COLO829 (cell line): Measurements from ENCODE around the gene AGFG2.

Experiments
- DNase-seq: peaks from one replicate; pipeline ENCODE4 v3.0.0; 2012; ENCODE audit warnings: low spot score

Gene AGFG2

DNA sequence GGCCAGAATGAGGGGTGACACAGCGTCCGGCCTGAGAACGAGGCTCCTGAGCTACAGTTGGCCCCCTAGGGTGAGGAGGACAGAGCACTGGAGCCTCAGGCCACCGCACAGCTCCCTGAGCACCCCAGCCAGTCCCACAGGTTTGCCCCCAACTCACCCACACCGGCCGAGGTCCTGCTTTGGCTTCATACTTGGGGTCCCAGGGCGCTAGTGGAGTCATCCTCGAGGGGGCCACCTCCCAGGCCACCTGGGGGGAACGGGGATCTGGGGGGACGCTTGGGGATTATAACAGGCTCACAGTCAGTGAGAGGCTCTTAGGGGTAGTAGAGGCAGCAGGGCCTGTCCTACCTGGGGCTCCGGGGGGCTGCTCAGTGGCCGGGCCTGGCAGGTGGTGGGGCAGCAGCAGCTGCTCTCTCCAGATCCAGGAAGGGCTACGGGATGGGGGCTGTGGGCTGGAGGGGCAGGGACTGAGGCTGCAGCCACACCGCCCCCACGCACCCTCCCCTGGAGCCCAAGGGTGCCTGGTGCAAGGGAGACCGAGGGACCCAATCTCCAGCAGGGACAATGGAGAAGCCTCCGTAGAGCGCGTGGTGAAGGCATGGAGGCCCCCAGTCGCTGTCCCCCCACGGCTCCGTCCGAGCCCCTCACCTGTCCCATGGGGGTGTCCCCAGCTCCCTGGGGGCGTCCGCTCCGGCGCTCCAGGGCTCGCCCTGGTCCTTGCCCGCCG is 34.1 kb downstream of the AGFG2 start:
- no peak for DNase-seq

GRCh38 chr7:100573691-100574361 is 34.8 kb downstream of the AGFG2 start, which contains the start of gene SAP25:
Gene SAP25, minus strand, starts transcription at chr7:100573900. Its CDS starts 158 bp downstream, at chr7:100573742.
- no peak for DNase-seq

- no peak for DNase-seq
Measured at GRCh38 chr7:100574362-100575205, 35.6 kb downstream of the AGFG2 start.

DNA sequence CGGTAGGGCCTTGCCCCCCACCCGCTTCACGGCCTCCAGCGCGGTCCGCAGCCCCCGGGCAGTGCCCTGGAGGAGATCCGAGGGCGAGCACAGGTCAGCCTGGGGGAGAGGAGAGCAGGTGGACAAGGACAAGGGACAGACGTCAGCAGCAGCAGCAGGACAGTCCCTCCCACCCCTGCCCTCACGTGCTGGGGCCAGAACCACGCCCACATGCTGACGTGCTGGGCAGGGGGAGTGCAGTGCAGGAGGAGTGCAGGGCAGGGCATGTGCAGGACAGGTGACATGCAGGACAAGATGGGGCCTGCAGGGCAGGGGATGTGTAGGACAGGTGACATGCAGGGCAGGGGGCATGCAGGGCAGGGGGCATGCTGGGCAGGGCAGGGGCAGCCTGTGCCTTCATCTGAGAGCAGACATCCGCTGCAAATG is 36.2 kb downstream of the AGFG2 start:
- DNase-seq, result no peak

GRCh38 chr7:100575746-100576383 is 36.9 kb downstream of the AGFG2 start:
- no peak for DNase-seq

- no peak for DNase-seq
Measured at GRCh38 chr7:100576384-100576993, 37.5 kb downstream of the AGFG2 start.

DNA sequence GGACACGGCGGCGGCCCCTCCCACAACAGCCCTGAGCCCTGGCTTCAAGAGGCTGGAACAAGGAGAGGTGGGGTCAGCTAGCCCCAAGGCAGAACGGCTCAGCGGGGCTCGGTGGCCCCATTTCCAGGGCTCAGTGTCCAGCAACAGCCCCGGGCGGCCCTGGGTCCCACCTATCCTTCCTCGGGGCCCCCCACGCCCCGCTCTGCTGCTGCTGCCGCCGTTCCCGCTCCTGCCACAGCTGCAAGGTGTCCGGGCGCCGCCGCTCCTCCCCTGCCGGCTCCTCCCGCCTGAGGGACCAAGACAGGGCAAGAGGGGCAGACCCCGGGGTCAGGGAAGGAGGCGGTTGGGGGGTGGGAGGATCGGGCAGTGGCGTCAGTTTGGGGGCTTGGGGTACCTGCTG is 38.1 kb downstream of the AGFG2 start:
- DNase-seq, result no peak

- DNase-seq, result no peak
Measured at GRCh38 chr7:100577507-100577906, 38.5 kb downstream of the AGFG2 start.

GRCh38 chr7:100578246-100579183 is 39.5 kb downstream of the AGFG2 start:
- DNase-seq, result no peak

- no peak for DNase-seq
Measured at GRCh38 chr7:100580466-100581283, 41.7 kb downstream of the AGFG2 start.

- no peak for DNase-seq
Measured at GRCh38 chr7:100582041-100582579, 43.1 kb downstream of the AGFG2 start.

DNA sequence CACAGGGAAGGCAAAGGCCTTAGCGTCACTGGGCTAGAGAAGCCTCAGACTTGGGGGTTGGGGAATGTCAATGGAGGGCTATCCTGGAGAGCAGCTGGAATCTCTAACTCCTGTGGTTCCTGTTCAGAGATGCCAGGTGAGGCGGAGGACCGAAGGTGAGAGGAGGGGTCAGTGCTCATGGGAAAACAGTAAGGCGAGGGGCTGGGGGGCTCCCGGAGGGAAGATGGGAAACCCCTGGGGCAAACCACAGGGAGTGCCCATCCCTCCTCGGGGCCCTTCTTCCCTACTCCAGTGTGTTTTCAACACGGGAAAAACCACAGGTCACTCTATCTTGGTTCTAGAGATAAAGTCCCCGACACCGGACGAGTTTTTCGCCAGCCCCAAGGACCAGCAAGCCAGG is 43.6 kb downstream of the AGFG2 start:
- DNase-seq, result no peak

- peak; percentile 88 for DNase-seq
Measured at GRCh38 chr7:100583132-100584053, 44.4 kb downstream of the AGFG2 start.

- DNase-seq, result no peak
Measured at GRCh38 chr7:100584054-100584682, 45.2 kb downstream of the AGFG2 start.

DNA sequence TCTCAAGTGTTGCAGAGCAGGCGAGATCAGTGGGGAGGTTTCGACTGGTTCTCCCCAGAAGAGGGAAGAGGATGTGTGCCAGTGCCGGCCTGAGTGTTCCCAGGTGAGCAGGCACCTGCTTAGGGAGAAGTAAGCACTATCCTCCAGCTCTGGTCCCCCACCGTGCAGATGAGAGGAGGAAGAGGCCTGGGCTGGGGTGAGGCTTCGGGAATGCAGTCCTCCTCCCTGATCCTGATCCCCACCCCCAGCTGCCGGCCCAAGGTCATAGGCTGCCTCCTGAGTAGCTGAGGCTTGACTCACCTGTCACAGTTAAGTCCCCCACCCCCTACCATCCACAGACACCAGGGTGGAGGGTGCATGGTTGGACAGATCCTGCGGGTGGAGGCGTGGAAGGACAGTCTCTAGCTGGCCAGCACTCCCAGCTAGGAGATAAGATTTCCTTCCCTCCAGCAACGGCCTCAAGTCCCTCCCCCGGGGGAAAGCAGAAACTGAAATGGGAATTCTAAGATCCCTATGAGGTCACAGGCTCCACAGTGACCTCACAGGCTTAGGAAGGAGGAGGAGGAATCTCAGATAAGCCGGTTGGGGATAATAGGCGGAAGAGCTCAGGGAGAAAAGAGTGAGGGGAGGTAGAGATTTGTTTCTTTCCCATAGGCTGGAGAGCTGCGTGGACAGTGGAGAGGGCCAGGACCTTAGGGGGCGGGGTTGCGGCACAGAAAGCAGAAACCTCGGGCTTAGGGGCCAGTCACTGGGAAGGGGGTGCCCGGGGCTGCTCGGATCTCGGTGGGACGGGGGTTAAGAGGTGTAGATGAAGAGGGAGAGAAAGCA is 45.9 kb downstream of the AGFG2 start:
- peak; percentile 45 for DNase-seq

GRCh38 chr7:100585511-100586265 is 46.7 kb downstream of the AGFG2 start, which contains the start of gene LRCH4:
Gene LRCH4, minus strand, starts transcription at chr7:100586129. Its CDS starts 29 bp downstream, at chr7:100586100.
- DNase-seq, result no peak
